ENCODE results near the gene MRTFB.

The MRTFB gene

GRCh38 chr16:14307527-14308367, 236.6 kb downstream of the MRTFB start:
- DNase-seq (ENCODE audit: low read depth), result no peak

- no peak for DNase-seq (ENCODE audit: low read depth)
Observed at GRCh38 chr16:14308368-14308723, 237.2 kb downstream of the MRTFB start.

DNA sequence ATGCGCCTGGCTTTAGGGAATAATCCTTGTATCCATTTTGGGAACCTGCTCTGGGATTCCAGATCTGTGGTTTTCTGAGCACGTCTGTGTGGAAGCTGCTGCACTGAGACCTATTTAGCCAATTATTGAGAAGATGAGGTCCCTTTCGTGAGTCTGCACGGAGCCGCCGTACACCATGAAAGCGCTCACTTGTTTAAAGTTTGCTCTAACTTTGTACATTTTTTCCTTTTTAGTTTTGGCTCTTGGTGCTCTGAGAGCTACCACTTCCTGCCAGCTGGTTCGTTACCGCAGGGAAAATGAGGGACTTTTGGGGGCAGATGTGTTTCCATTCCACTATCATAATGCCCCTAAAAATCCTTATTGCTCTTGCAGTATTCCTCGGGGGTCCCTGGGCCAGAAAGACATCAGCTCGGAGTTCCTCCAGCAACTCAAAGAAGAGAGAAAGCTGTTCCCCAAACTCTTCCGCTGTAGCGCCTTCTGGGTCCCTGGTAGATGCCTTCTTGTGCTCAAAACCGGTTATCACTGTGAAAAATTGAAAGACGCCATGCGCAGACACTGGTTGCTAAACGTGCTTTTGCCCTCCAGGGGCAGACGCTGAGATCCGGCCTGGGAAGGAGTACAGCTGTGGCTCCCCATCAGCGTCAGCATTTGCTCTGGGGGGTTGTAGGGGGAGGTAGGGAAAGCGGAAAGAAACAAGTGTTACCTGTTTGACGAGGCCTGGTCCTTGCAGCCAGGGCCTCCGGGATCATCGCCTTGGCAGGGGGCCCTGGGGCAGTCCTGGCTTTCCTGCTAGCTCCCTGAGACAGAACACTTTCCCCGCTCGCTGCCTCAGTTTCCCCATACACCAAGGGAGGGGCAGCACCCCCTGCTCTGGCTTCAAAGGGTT, 238.1 kb downstream of the MRTFB start:
- no peak for DNase-seq (ENCODE audit: low read depth)

GRCh38 chr16:14309906-14310305, 238.8 kb downstream of the MRTFB start:
- no peak for DNase-seq (ENCODE audit: low read depth)

DNA sequence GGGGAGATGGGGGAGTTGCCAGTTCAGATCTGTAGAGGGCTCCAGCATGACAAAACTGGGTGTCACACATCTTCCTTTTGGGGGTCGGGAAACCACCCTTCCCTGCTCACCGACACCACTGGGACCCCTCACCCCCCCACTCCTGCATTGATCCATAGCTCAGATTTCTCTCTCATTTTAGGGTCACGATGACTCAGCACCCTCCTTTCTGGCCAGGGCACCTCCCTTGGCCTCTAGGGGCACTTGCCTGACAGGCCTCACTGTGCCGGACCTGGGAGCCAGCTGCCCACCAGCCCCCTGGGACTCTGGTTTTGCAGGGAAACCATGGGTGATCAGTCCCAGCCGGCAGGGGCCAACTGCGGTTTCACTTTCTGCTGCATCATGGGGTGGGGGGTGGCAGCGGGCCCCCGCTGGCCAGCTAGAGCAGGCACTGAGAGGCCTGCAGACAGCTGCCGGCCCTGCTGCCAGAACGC, 239.4 kb downstream of the MRTFB start:
- no peak for DNase-seq (ENCODE audit: low read depth)

- no peak for DNase-seq (ENCODE audit: low read depth)
Observed at GRCh38 chr16:14314116-14314515, 243.0 kb downstream of the MRTFB start.

DNA sequence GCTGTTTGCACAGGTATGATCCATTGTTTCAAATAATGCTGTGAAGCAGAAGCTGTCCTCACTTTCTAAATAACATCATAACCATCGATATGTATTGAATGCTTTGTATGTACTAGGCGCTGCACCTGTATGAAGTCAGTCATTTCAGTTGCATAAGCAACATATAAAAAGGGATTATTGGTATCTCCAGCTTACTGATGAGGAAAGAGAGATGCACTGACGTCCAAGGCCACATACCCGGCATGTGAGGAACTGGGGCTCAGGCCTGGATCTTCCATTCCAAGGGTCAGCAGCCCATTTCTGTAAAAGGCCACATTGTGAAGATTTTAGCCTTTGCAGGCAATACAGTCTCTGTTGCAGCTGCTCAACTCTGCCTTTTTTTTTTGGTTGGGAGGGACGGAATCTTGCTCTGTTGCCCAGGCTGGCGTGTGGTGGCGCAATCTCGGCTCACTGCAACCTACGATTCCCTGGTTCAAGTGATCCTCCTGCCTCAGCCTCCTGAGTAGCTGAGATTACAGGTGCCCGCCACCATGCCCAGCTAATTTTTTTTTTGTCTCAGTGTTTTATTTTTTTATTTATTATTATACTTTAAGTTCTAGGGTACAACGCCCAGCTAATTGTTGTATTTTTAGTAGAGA, 244.7 kb downstream of the MRTFB start:
- no peak for DNase-seq (ENCODE audit: low read depth)
